GM23338 (cell line): ENCODE results near the gene MALRD1. TPM values are rescaled to one million over a fixed set of nuclear protein-coding genes. Genes with fewer than 3 reads are reported as not detected.

Experiments
- ATAC-seq: fragments of 200-7000 bp; cut with Tn5 transposase; 3 replicates; pipeline ENCODE4 v1.9.1; 2020
- DNase-seq: peaks from one replicate; pipeline ENCODE4 v3.0.0-alpha.2; 2015; ENCODE audit warnings: low spot score
- H2AFZ ChIP-seq: fragments of 200-600 bp; sonication (generic); 2 replicates; pipeline ENCODE4 v1.8.0; 2016; ENCODE audit warnings: antibody characterized with exemption, mild to moderate bottlenecking, moderate library complexity
- H3F3A ChIP-seq: fragments of 200-600 bp; sonication (generic); replicated peaks from 2 replicates; pipeline ENCODE4 v1.8.0; 2017; ENCODE audit warnings: antibody characterized with exemption, mixed run types, low read depth
- H3K27ac ChIP-seq: fragments of 200-600 bp; sonication (generic); 2 replicates; pipeline ENCODE4 v1.6.1; 2016; ENCODE audit warnings: low read depth
- H3K27me3 ChIP-seq: fragments of 200-600 bp; sonication (generic); 2 replicates; pipeline ENCODE4 v1.8.0; 2016; ENCODE audit warnings: mild to moderate bottlenecking, mixed run types, moderate library complexity; ENCODE audit not compliant: insufficient read depth
- H3K36me3 ChIP-seq: fragments of 200-600 bp; sonication (generic); 2 replicates; pipeline ENCODE4 v1.8.0; 2016; ENCODE audit warnings: mild to moderate bottlenecking; ENCODE audit not compliant: insufficient read depth
- H3K4me1 ChIP-seq: fragments of 200-600 bp; sonication (generic); 2 replicates; pipeline ENCODE4 v1.8.0; 2016; ENCODE audit warnings: mild to moderate bottlenecking, moderate library complexity; ENCODE audit not compliant: insufficient read depth
- H3K4me2 ChIP-seq: fragments of 200-600 bp; sonication (generic); 2 replicates; pipeline ENCODE4 v1.7.1; 2017; ENCODE audit warnings: mixed run types
- H3K4me3 ChIP-seq: fragments of 200-600 bp; sonication (generic); 2 replicates; pipeline ENCODE4 v1.6.1; 2016; ENCODE audit warnings: mixed run types
- H3K79me2 ChIP-seq: fragments of 200-600 bp; sonication (generic); replicated peaks from 2 replicates; pipeline ENCODE4 v1.8.0; 2017; ENCODE audit warnings: mild to moderate bottlenecking; ENCODE audit not compliant: insufficient read depth
- H3K9me2 ChIP-seq: fragments of 200-600 bp; sonication (generic); 2 replicates; pipeline ENCODE4 v1.8.0; 2017; ENCODE audit not compliant: insufficient read depth
- H4K20me1 ChIP-seq: fragments of 200-600 bp; sonication (generic); replicated peaks from 2 replicates; pipeline ENCODE4 v1.8.0; 2017; ENCODE audit warnings: mild to moderate bottlenecking; ENCODE audit not compliant: insufficient read depth
- H3K27ac Mint-ChIP-seq: 2 replicates; pipeline ENCODE4 v1.8.0; 2020; ENCODE audit warnings: inconsistent platforms, mild to moderate bottlenecking, moderate library complexity, mixed read lengths
- H3K27me3 Mint-ChIP-seq: 3 replicates; pipeline ENCODE4 v1.8.0; 2022; ENCODE audit warnings: low read depth, mild to moderate bottlenecking, moderate library complexity, mixed read lengths, inconsistent platforms; ENCODE audit not compliant: insufficient read depth, poor library complexity
- H3K36me3 Mint-ChIP-seq: 3 replicates; pipeline ENCODE4 v1.8.0; 2021; ENCODE audit warnings: low read depth, mild to moderate bottlenecking, inconsistent platforms, moderate library complexity, mixed read lengths
- H3K4me1 Mint-ChIP-seq: 3 replicates; pipeline ENCODE4 v1.8.0; 2020; ENCODE audit warnings: mild to moderate bottlenecking, inconsistent platforms, mixed read lengths
- H3K4me3 Mint-ChIP-seq: 3 replicates; pipeline ENCODE4 v1.8.0; 2021; ENCODE audit warnings: moderate library complexity, mild to moderate bottlenecking, inconsistent platforms, mixed read lengths
- H3K9me3 Mint-ChIP-seq: 3 replicates; pipeline ENCODE4 v1.8.0; 2020; ENCODE audit warnings: moderate library complexity, mild to moderate bottlenecking, inconsistent platforms, mixed read lengths
- EZH2 ChIP-seq: fragments of 200-600 bp; sonication (generic); IDR thresholded peaks from one replicate; pipeline ENCODE4 v1.8.0; 2017; ENCODE audit warnings: antibody characterized with exemption, mild to moderate bottlenecking, low read depth; ENCODE audit not compliant: unreplicated experiment
- EZH2phosphoT487 ChIP-seq: fragments of 200-600 bp; sonication (generic); IDR thresholded peaks from one replicate; pipeline ENCODE4 v1.8.1; 2018; ENCODE audit warnings: antibody characterized with exemption; ENCODE audit not compliant: unreplicated experiment
- JUNB ChIP-seq: IDR thresholded peaks from one replicate; pipeline ENCODE4 v1.6.1; 2016; ENCODE audit warnings: antibody characterized with exemption; ENCODE audit not compliant: unreplicated experiment
- NANOG ChIP-seq: IDR thresholded peaks from 2 replicates; pipeline ENCODE4 v1.6.1; 2016; ENCODE audit warnings: antibody characterized with exemption, borderline replicate concordance
- POLR2AphosphoS5 ChIP-seq: IDR thresholded peaks from 2 replicates; pipeline ENCODE4 v1.6.1; 2016; ENCODE audit warnings: antibody characterized with exemption, low read depth
- STAT1 ChIP-seq: IDR thresholded peaks from one replicate; pipeline ENCODE4 v1.6.1; 2016; ENCODE audit warnings: antibody characterized with exemption; ENCODE audit not compliant: unreplicated experiment
- ZNF114 ChIP-seq: fragments of 250-450 bp; sonication (Bioruptor Pico); IDR thresholded peaks from 2 replicates; pipeline ENCODE4 v1.5.0; 2020; ENCODE audit warnings: mild to moderate bottlenecking, moderate library complexity
- ZNF331 ChIP-seq: fragments of 250-450 bp; sonication (Bioruptor Pico); IDR thresholded peaks from 2 replicates; pipeline ENCODE4 v1.5.0; 2020; ENCODE audit warnings: low read depth, mild to moderate bottlenecking, moderate library complexity
- ZNF462 ChIP-seq: fragments of 250-450 bp; sonication (Bioruptor Pico); IDR thresholded peaks from 2 replicates; pipeline ENCODE4 v1.5.0; 2020; ENCODE audit warnings: mild to moderate bottlenecking, moderate library complexity
- polyA plus RNA-seq: library from polyadenylated mRNA; unstranded; fragments of >200 nt; fragmentation: Nextera tagmentation; extraction: Ambion mirVana; gene quantifications from 2 replicates; pipeline ENCODE4 v1.2.1, GENCODE V29; 2016
- total RNA-seq: library from RNA; depleted of rRNA; stranded (reverse); fragments of >200 nt; shearing (Covaris generic); gene quantifications from 2 replicates; pipeline ENCODE4 v1.2.3, GENCODE V29; 2014
- TF ChIP-seq, protein P1 (sequence below): IDR thresholded peaks from 2 replicates; pipeline ENCODE4 v1.6.1; 2016; ENCODE audit warnings: antibody characterized with exemption

The MALRD1 gene
- total and polyA plus RNA-seq, 2 experiments from 2014 or later = 0.42 to 1.9 TPM

- TF ChIP-seq ZNF462 (CRISPR knock-in tag) (no peak), JUNB (no peak), EZH2phosphoT487 (no peak), ZNF114 (CRISPR knock-in tag) (no peak), EZH2 (no peak), NANOG (no peak), STAT1 (no peak), ZNF331 (CRISPR knock-in tag) (no peak), POLR2AphosphoS5 (no peak)
Measured at GRCh38 chr10:19158870-19159269, 110.3 kb downstream of the MALRD1 start (continued).

DNA sequence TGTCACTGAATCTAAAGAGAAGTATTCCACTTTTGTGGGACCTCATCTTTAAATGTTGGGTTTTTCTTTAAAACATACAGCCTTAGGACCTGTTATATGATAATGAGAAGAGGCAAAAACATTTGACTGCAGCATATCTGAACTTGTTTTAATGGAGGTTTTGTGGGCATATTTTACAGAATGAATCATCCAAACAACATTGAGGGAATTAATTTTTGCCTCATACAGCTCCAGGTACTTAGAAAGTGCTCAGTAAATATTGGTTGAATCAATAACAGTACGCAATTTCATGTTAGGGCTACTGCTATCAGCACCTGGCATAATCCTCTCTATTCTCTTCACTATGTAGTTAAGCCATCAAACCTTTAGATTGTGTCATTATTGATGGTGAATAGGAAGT, 115.9 kb downstream of the MALRD1 start:
- Mint-ChIP-seq H3K36me3 (no peaks in the 10 kb centered on the region), H3K4me1 (peaks cover 3% of the 10 kb centered on the region; the same call in 2 of the 3 replicates), H3K27me3 (no peaks in the 10 kb centered on the region), H3K9me3 (no peaks in the 10 kb centered on the region; the same call in 2 of the 3 replicates), H3K4me3 (no peak overlapping the region), H3K27ac (no peak overlapping the region)
- H3K9me2 ChIP-seq = no peaks in the 10 kb centered on the region
- no peak overlapping the region for H3K4me3 ChIP-seq
- H3K27ac ChIP-seq = no peak overlapping the region
- DNase-seq (no peak), ATAC-seq (no peak)
- no peaks in the 10 kb centered on the region for H3K27me3 ChIP-seq
- H3K36me3 ChIP-seq = no peaks in the 10 kb centered on the region
- no peaks in the 10 kb centered on the region for H3K79me2 ChIP-seq
- H3F3A ChIP-seq = no peaks in the 10 kb centered on the region
- 0 out of 2 replicates have a peak, but pooled peaks cover 5% of the 10 kb centered on the region for H3K4me1 ChIP-seq
- no peaks in the 10 kb centered on the region for H4K20me1 ChIP-seq
- H3K4me2 ChIP-seq = no peak overlapping the region
- no peak overlapping the region for H2AFZ ChIP-seq
- TF ChIP-seq, protein P1, sequence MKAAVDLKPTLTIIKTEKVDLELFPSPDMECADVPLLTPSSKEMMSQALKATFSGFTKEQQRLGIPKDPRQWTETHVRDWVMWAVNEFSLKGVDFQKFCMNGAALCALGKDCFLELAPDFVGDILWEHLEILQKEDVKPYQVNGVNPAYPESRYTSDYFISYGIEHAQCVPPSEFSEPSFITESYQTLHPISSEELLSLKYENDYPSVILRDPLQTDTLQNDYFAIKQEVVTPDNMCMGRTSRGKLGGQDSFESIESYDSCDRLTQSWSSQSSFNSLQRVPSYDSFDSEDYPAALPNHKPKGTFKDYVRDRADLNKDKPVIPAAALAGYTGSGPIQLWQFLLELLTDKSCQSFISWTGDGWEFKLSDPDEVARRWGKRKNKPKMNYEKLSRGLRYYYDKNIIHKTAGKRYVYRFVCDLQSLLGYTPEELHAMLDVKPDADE = no peak
- TF ChIP-seq NANOG (no peak), ZNF462 (CRISPR knock-in tag) (no peak), POLR2AphosphoS5 (no peak), EZH2phosphoT487 (no peak)
